Measurements from ENCODE around the gene ZNF778.

Gene ZNF778

DNA sequence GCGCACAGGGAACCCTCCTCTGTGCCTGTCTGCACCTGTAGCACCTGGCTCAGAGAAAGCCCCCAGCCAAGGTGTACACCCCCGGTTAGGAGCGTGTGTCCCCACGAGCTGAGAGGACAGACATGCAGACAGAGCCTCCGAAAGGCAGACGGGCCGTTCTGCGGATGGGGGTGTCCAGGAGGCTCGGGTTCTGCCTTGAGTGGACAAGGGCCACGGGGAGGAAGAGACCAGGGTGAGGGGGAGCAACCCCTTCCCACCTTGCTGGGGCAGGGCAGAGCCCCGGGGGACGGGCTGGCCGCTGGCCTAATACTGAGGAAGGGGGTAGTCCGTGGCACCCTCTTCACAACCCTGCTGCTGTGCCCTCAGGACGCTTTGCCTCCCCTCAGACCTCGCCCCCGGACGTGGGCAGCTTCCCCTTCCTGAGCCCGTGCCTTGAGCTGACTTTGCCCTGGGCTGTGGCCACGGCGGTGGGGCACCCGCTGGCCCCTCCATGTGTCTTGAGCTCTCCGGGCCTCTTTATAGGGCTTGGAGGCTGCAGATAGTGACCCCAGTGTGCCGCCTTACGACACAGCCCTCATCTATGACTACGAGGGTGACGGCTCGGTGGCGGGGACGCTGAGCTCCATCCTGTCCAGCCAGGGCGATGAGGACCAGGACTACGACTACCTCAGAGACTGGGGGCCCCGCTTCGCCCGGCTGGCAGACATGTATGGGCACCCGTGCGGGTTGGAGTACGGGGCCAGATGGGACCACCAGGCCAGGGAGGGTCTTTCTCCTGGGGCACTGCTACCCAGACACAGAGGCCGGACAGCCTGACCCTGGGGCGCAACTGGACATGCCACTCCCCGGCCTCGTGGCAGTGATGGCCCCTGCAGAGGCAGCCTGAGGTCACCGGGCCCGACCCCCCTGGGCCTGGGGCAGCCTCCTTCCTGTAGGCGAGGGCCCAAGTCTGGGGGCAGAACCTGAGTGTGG lies 22.9 kb upstream of the ZNF778 start:
- DNase-seq: no peak

DNA sequence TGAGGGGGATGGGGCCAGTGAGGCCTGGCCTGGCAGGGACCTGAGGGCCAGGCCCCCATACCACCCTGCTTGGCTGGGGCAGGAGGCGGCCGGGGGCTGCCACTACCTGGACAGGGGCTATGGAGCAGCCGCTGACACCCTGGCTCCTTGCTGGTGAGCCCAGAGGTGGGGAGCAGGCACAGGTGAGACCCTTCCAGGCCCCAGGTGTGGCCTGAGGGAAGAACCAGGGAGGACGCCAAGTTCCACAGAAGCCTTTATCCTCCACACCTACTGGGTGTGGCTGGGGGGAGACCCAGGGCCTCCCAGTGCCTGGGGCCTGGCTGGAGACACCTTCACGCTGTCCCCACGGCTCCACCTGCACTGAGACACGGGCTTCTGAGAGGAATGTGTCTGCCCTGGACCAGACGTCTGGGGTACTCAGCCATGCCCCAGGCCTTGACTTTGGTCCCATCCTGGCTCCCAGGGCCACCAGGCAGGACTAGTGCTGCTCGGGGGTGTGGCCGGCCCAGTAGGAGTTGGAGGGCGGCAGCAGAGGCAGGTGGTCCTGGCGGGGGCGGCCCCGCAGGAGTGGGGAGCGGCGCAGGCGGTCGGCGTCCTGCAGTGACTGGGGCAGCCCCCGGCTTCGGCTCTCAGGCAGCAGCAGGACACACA lies 21.9 kb upstream of the ZNF778 start:
- no peak for DNase-seq

DNA sequence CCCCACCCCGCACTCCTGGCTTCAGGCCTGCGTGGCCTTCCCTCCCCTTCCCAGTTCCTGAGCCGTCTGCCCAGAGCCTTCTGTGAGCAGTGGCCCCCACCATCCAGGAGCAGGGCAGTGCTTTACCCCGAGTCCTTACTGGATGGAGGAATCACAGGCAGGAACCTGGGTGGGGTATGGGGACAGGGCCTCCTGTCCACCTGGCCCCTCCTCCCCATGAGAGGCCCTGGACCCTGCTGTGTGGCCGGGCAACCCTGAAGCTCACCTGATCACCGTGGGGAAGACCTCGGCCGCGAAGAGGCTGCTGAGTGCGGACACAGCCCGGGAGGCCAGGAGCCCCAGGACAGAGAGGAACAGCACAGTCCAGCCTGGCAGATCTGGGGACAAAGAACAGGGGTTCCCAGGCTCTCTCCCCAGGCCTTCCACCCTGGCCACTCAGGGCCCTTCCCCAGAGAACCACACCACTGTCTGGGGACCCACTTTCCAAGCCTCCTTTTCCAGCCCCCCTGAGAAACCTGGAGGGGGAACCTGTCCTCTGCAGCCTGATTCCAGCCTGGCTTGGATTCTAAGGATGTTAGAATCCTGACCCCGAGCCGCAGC lies 20.4 kb upstream of the ZNF778 start:
- DNase-seq: no peak

DNA sequence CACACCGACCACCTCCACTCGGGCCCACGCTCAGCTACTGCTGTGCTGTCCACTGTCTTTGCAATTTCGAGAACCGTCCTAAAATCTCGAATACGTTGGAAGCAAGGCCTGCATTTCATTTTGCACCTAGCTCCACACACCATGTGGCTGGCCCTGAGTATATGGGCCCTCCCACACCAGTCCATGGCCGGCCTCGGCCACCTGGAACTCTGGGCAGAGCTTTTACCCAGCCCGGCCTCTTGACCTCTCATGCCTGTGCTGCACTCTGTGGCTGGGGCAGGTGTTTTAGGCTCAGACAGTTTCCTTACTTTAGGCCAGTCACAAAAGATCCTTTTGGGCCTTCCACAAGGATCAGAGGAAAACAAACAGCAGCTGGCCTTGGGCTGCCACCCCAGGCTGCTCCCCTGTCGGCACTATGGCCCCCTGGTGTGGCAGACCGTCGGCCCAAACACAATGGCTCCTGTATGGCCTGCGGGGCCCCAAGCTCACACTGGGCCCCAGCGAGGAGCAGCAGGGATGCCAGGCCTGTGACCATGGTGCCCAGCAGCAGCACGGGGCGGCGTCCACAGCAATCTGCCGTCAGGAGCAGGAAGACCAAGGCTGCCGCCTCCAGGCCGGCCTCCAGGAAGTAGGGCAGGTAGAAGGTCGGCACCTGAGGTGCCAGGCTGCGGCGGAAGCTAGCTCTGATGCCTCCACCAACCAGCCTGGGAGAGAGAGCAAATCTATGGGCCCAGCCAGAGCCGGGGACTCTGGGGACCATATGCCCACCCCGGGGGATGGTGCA lies 19.7 kb upstream of the ZNF778 start:
- DNase-seq: no peak

DNA sequence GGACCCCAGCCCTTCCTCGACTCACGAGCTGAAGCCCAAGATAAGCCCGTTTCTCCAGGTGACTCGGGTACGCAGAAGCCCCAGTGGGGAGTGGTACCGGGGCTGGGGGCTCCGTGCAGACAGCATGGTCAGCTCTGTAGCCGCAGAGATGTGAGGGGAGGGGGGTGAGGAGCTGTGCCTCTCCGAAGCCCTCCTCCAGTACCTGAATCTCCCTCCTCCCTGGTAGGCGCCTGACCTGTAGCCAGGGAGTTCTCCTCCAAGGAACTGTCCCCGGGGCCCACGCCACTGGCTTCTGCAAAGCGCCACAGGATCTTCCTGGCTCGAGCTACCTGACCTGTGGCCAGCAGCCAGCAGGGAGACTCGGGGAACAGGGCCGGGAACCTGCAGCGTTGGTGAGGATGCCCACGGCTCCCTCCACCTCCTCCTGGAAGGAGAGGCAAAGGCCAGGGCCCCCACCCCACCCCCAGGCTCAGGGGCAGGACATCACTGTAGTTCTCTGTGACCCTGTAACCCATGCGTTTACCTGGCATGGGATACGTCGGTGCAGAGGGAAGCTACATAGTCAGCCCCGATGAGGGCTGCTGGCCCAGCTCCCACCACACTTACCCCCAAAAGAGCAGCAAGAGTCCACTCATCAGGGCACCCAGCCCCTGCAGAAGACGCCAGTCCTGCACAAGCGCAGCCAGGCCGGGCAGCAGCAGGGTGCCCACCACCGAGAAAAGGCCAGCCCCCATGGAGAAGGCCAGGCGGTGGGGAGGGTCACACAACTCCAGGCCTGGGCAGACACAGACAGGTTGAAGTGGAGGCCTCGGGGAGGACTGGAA lies 18.9 kb upstream of the ZNF778 start:
- DNase-seq: no peak

DNA sequence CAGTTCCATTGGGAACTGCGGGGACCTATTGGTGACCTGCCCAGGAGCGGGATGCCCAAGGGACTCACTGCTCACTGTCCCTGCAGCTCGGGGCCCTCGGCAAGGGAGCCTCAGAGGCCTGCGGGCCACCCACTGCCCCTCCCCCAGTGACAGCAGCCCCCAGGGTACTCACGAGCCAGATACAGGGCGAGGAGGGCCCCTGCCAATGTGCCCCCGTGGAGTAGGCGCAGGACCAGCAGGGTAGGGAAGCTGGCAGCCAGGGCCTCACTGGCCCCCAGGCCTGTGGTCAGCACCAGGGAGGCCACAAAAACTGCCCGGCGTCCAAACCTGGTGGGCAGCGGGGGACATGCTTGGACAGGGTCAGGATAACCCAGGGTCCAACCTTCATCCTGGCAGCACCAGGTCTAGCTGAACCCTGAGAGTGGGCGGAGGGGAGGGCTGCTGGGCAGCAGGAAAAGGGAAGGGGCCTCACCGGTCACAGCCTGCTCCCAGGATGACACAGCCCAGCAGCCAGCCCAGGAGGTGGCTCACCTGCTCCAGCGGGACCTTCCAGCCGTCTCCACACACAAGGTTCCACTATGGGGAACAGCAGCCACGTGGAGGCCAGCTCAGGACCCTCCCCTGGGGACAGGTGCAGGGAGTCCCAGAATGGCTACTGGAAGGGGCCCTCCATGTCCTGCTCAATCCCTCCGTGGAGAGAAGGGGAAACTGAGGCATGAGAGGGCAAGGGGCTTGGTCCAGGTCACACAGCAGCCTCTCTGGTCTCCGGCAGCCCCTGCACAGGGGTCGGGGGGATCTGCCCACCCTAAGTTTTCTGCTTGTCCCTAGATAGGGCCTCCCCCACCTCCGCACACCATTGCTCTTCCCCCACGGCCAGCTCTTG lies 18.0 kb upstream of the ZNF778 start:
- no peak for DNase-seq

DNA sequence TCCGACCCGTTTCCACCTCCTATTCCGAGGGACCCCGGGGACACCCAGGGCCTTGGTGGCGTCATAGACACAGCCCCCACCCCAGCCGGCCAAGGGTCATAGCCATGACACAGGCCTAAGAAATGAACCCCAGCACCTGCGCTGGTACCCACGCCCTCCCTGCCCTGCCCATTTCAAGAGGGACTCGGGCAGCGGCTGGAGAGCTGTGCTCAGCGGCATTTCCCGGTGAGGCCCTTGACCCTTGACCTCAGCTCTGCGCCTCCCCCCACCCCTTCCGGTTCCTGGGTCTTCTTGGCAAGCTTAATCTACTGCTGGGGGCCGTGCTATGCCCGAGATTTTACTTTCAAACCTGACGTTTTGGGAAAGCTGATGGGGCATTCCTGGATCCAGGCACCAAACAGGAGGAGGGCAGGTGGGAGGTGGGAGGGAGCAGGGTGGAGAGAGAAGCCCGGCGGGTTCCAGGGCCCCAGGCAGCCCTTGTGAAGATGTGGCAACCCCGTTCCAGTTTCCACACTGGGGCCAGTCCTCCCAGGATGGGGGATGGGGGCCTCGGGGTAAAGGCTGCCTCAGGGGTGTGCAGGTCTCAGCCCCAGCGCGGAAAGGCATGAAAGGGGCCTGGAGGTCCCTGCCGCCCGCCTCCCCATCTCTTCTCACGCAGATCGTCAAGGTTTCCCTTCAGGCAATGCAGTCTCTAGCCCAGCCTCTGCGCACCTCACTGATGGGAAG lies 17.2 kb upstream of the ZNF778 start, which contains the start of gene SLC22A31:
Gene SLC22A31 (minus strand): TSS at position 414 of the 726 bp plus-strand sequence. CDS start 36 bp downstream, at position 378.
- no peak for DNase-seq

DNA sequence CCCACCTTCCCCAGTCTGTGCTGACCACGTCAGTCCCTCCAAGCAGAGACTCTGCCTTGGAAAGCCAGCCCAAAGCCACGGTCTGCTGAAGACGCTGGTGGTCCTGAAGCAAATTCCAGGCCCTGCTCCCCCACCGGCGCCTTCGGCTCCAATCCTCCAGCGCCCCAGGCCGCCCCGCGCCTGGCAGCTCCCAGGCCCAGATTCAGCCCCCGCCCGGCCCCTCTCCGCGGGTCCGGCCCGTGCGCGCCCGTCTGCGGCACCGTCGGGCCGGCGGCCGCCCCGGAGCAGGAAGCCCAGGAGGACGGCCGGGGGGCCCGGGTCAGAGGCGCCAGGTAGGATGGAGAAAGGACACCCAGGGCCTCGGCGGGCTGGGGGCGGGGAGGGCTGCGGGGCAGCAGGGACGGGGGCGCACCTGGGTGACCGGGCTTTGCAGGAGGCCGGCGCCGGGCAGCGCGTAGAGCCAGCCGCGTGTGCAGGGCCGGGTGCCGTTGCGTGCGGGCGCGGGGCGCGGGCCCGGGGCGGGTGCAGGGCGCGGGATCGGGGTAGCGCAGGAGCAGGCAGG lies 16.6 kb upstream of the ZNF778 start:
- DNase-seq: no peak

DNA sequence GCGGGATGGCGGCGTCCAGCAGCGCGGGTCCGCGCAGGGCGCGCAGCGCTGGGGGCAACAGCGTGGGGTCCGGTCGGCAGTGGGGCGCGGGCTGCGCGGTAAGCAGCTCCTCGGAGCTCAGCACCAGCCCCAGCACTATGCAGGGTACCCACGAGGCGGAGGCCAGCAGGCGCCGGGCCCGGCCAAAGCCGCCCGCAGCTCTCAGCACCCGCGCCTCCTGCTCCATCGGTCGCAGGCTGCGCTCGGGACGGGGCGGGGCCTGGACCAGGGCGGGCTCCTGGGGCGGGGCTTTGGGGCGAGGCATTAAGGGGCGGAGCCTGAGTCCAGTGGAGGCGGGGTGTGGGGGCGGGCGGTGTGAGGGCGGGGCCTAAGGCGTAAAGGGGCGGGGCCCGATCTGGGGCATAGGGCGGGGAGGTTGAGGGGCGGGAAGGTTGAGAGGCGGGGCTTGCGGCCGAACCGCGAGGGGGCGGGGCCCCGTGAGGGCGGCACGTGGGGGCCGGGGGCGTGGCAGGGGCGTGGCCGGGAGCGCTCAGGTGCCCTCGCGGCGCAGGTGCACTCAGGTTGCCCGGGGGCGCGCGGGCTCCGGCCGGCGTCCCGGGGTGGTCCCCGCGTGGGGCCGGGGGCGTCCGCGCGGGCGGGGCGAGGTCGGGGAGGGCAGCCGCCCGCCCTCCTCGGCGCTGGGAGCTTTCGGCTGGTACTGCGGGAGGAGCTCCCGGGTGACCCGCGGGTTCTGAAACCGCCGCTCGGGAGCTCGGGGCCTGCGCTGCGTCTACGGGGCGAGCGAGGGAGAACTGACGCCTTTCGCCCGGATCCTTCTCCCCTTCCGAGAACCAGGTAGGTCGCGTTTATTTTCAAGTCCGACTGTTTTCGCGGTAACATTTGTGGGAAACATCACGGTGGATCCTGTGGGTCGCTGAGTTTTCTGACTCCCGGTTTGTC lies 15.8 kb upstream of the ZNF778 start:
- peak; percentile 65 for DNase-seq

DNA sequence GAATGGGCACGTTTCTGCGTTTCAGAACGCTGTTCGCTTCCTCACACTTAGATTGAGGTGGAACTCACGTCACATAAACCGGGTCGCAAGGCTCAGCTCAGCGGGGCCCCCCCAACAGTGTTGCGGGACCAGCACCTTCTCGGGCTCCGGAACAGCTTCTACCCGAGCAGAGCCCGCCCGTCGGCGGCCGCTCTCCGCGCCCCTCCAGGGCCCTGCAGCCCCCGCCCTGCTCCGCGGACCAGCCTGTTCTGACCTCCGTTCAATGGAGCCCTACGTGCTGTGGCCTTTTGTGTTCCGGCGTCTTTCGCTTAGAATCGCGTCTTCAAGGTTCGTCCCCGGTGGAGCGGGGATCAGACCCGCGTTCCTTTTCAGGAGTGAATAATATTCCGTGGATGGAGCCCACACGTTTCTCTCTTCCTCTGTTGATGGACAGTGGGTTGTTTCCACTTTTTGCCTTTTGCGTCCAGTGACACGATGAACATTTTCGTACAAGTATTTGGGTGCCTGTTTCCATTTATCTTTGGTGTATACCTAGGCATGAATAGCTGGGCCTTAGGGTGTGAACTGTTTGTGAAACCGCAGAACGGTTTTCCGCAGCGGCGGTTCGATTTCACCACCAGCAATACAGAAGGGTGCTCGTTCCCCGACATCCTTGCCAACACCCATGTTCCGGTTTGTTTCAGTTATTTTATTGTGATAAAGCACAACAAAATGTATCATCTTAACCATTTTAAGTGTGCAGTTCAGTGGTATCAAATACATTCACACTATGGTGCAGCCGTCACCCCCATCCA lies 14.9 kb upstream of the ZNF778 start:
- DNase-seq: no peak

DNA sequence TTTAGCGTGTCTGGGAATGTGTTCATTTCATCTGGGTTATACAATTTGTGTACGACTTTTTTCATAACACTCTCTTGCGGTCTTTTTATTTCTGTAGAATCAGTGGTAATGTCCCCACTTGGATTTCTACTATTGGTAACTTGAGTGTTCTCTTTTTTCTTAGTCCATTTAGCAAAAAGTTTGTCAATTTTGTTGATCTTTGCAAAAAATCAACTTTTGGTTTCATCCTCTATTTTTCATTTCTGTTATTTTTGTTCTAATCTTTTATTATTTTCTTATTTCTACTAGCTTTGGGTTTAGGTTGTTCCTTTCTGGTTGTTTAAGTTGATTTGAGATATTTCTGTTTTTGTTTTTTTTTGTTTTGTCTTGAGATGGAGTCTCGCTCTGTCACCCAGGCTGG lies 9.5 kb upstream of the ZNF778 start:
- no peak for DNase-seq

DNA sequence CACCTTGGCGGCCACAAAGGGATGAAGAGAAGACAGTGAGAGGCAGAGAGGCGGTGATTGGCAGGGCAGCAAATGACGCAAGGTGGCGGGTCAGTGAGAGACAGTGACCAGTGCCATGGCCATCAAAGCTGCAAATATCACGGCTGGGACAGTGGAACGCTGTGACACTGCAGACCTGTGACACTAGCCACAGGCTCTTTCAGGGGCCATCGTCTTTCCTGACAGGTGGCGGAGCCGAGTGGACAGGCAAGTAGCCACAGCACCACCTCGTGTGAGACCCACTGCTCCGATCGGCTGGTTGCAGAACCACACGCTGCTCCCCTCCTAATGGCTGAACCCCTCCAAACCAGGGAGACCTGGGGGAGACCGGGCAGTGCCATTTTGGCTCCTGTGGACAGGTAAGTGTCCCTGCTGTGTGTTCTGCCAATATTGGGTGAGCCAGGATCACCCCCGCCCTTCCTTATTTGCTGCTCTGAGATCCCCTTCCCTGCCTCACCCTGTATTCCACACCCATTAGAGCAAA lies 7.9 kb upstream of the ZNF778 start:
- no peak for DNase-seq

DNA sequence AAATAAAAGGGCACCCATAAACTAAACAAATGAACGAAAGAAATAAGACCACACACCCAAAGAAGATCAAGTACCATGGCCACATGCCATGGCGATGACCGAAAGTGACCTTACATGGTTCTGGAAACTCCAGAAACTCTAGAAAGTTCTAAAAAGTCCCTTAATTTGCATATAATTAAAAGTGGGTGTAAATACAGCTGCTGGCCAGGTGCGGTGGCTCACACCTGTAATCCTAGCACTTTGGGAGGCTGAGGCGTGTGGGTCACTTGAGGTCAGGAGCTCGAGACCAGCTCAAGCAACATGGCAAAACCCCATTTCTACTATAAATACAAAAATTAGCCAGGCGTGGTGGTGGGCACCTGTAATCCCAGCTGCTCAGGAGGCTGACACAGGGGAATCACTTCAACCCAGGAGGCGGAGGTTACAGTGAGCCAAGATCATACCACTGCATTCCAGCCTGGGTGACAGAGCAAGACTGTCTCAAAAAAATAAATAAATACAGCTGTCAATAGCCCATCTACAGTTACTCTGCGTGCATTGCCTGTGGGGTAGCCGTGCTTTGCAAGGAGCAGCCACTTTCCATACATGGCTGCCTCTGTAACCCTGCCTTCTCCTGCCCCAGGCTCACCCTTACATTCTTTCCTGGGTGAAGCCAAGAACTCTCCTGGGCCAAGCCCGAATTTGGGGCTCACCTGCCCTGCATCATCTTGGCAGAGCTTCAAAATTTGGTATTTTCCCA lies 7.2 kb upstream of the ZNF778 start:
- no peak for DNase-seq

DNA sequence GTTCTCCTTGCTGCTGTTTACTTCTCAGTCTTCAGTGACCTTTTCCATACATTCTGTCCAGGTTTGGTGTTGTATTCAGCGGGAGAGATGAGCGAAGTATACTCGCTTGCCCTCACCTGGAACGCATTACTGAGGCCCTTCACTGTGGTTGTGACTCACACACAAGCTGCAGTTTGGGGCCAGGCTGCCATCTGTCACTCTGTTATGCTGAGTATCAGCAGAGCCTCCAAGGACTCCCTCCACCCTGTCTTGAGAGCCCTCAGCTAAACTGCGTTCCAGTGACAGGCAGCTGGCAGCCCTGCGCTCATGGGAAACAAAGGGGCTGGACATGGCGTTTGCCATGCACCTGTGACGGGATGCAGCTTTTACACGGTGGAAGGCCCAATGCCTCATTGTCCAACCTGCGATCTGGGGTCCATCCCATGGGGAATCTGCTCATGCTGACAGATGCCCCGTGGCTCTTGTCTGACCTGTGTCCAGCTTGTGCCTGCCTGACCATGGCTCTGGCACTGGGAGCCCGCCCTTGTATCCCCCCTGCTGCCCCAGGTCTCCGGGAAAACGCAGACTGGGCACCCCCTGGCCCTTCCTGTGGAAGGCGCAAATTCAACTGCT lies 6.5 kb upstream of the ZNF778 start:
- no peak for DNase-seq

DNA sequence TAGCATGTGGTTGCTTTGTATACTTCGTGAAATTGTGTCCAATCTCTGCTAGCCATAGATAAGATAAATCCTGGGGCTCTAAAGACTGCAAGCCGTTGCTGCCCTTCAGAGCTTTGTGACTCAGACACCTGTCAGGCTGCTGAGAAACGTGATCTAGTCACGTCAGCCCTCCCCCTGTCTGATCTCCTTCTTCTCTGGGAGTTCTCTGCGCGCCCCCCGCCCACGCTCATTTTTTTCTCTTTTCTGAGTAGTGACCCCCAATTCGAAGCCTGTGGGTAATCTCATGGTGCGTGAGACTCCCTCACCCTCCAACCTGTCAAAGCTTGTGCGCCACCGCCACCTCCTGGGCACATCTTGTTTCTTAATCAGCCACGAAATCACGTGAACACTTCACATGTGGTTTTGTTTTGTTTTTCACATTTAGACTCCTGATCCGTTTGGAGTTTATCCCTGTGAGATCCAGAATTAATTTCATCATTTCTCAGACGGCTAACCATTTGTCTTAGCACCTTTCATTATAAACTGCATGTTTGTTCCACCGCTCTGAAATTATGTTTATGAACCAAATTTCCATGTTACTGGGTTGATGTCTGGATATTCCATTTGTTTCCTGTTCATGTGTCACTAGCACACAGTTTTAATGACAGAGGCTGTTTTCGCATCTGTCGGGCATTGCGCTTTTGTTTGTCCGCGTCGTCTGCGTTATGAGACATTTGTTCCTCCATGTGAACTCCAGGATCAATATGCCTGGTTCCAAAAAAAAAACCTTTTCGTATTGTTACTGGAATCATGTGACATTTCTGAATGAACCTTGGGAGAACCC lies 977 bp upstream of the ZNF778 start:
- DNase-seq: peak; percentile 71

DNA sequence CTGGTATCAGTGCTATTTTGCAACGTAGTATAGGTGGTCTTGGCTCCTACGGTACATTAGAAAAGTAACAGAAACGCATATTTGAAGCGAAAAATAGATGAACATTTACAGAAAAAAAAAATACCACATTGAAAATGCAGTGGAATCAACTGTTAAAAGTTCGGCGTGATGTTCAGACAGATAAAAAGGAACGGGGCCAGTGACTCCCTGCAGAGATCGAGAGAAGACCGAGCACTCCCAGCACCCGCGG lies 440 bp upstream of the ZNF778 start:
- no peak for DNase-seq

Measured in stimulated activated naive CD4-positive, alpha-beta T cell treated with Interleukin-2 at 50 U/mL for 16 hours (primary cell).